IMR-90 (cell line): ENCODE data around the gene COL27A1. TPM values are rescaled to one million over a fixed set of nuclear protein-coding genes. Genes with fewer than 3 reads are reported as not detected.

ENCODE experiments used
- ATAC-seq: fragments of 200-7000 bp; cut with Tn5 transposase; 2 replicates; pipeline ENCODE4 v1.9.1; 2020; ENCODE audit warnings: low read depth, mild to moderate bottlenecking, moderate library complexity
- BruUV-seq: library from RNA; stranded (reverse); fragments of 400-500 nt; replicated peaks from 2 replicates; lab custom pipeline; 2021; lab: Mats Ljungman, UMichigan
- CTCF ChIA-PET: fragments of 300-600 bp; formaldehyde crosslinking; extraction: SDS; loops from one replicate; lab custom pipeline; 2021; ENCODE audit warnings: antibody characterized with exemption; lab: Yijun Ruan, JAX
- POLR2A ChIA-PET: fragments of 300-600 bp; sonication (Branson Sonifier 250); formaldehyde crosslinking; loops from one replicate; lab custom pipeline; 2022; ENCODE audit warnings: antibody characterized with exemption; ENCODE audit not compliant: unreplicated experiment; lab: Charles Lee
- DNase-seq: peaks from one replicate; pipeline ENCODE4 v3.0.0; 2013
- H2AFZ ChIP-seq: replicated peaks from 2 replicates; pipeline ENCODE3; 2013; ENCODE audit warnings: low read length, mild to moderate bottlenecking; ENCODE audit not compliant: poor library complexity
- H2AK5ac ChIP-seq: 2 replicates; pipeline ENCODE4 v1.6.1; 2013; ENCODE audit warnings: low read depth, low read length, inconsistent platforms
- H2AK9ac ChIP-seq: replicated peaks from 2 replicates; pipeline ENCODE3; 2013; ENCODE audit warnings: mild to moderate bottlenecking, low read depth, low read length, moderate library complexity; ENCODE audit not compliant: poor library complexity
- H2BK120ac ChIP-seq: 2 replicates; pipeline ENCODE4 v1.6.1; 2013; ENCODE audit warnings: low read depth, low read length, inconsistent platforms
- H2BK15ac ChIP-seq: 3 replicates; pipeline ENCODE4 v1.6.1; 2013; ENCODE audit warnings: low read depth, low read length, inconsistent platforms
- H2BK20ac ChIP-seq: 2 replicates; pipeline ENCODE4 v1.6.1; 2013; ENCODE audit warnings: low read depth, mild to moderate bottlenecking, inconsistent platforms, low read length, moderate library complexity
- H2BK5ac ChIP-seq: 2 replicates; pipeline ENCODE4 v1.6.1; 2013; ENCODE audit warnings: mild to moderate bottlenecking, low read depth, low read length, inconsistent platforms; ENCODE audit not compliant: poor library complexity, severe bottlenecking
- H3K14ac ChIP-seq: replicated peaks from 2 replicates; pipeline ENCODE4 v1.6.1; 2013; ENCODE audit warnings: low read depth, low read length, inconsistent platforms
- H3K18ac ChIP-seq: 2 replicates; pipeline ENCODE4 v1.6.1; 2013; ENCODE audit warnings: low read depth, low read length, control low read depth
- H3K23ac ChIP-seq: 2 replicates; pipeline ENCODE4 v1.6.1; 2013; ENCODE audit warnings: low read depth, low read length, inconsistent platforms
- H3K27ac ChIP-seq: 2 replicates; pipeline ENCODE4 v1.5.1; 2013; ENCODE audit warnings: mild to moderate bottlenecking, control low read depth, low read length; ENCODE audit not compliant: insufficient read depth
- H3K27me3 ChIP-seq: 2 replicates; pipeline ENCODE4 v1.6.1; 2013; ENCODE audit warnings: low read length; ENCODE audit not compliant: control insufficient read depth, insufficient read depth
- H3K36me3 ChIP-seq: 2 replicates; pipeline ENCODE4 v1.6.1; 2013; ENCODE audit warnings: low read length, mixed read lengths; ENCODE audit not compliant: control insufficient read depth, insufficient read depth
- H3K4ac ChIP-seq: 2 replicates; pipeline ENCODE4 v1.6.1; 2013; ENCODE audit warnings: low read depth, low read length, inconsistent platforms
- H3K4me1 ChIP-seq: 2 replicates; pipeline ENCODE4 v1.6.1; 2013; ENCODE audit warnings: low read length, mixed read lengths; ENCODE audit not compliant: control insufficient read depth, insufficient read depth
- H3K4me2 ChIP-seq: 2 replicates; pipeline ENCODE4 v1.6.1; 2013; ENCODE audit warnings: low read depth, mild to moderate bottlenecking, control low read depth, low read length, moderate library complexity
- H3K4me3 ChIP-seq: 2 replicates; pipeline ENCODE4 v1.5.1; 2013; ENCODE audit warnings: low read depth, mild to moderate bottlenecking, control low read depth, low read length, moderate library complexity; ENCODE audit not compliant: insufficient read depth
- H3K56ac ChIP-seq: 2 replicates; pipeline ENCODE4 v1.6.1; 2013; ENCODE audit warnings: low read length, inconsistent platforms; ENCODE audit not compliant: insufficient read depth; ENCODE audit errors: extremely low read depth
- H3K79me1 ChIP-seq, 2 experiments: 2 replicates each; pipeline ENCODE4 v1.6.1; 2013; ENCODE audit warnings: low read length in 2 of 2, inconsistent platforms in 1 of 2, low read depth in 1 of 2
- H3K9ac ChIP-seq: 2 replicates; pipeline ENCODE4 v1.6.1; 2013; ENCODE audit warnings: low read depth, low read length, control low read depth
- H3K9me1 ChIP-seq: 2 replicates; pipeline ENCODE4 v1.6.1; 2013; ENCODE audit warnings: low read length, inconsistent platforms; ENCODE audit not compliant: insufficient read depth
- H3K9me3 ChIP-seq: 2 replicates; pipeline ENCODE4 v1.6.1; 2013; ENCODE audit warnings: low read length; ENCODE audit not compliant: control insufficient read depth, insufficient read depth
- H4K20me1 ChIP-seq: 2 replicates; pipeline ENCODE4 v1.6.1; 2013; ENCODE audit warnings: low read length, inconsistent platforms; ENCODE audit not compliant: insufficient read depth
- H4K5ac ChIP-seq: 2 replicates; pipeline ENCODE4 v1.6.1; 2013; ENCODE audit warnings: mild to moderate bottlenecking, low read depth, low read length, control low read depth
- H4K8ac ChIP-seq, 2 experiments: 2 replicates each; pipeline ENCODE4 v1.6.1; 2013; ENCODE audit warnings: low read depth in 2 of 2, low read length in 2 of 2, control low read depth in 1 of 2, inconsistent platforms in 1 of 2
- H4K91ac ChIP-seq: 2 replicates; pipeline ENCODE4 v1.6.1; 2013; ENCODE audit warnings: low read depth, low read length, inconsistent platforms; ENCODE audit not compliant: insufficient read depth
- CTCF ChIP-seq: conservative IDR thresholded peaks from 2 replicates; pipeline ENCODE4 v1.5.1; 2012; ENCODE audit warnings: mild to moderate bottlenecking, low read depth, low read length, improper control_type of control experiment
- FOS ChIP-seq: fragments of 150-350 bp; IDR thresholded peaks from 2 replicates; pipeline ENCODE4 v1.6.1; 2016; ENCODE audit warnings: low read depth, low read length
- MAFK ChIP-seq: IDR thresholded peaks from 2 replicates; pipeline ENCODE4 v1.6.1; 2012; ENCODE audit warnings: low read depth, low read length, improper control_type of control experiment
- RAD21 ChIP-seq: IDR thresholded peaks from 2 replicates; pipeline ENCODE4 v1.6.1; 2012; ENCODE audit warnings: low read length, improper control_type of control experiment
- WGBS, 2 experiments: methylation state at CpG; one replicate each; pipeline versions ENCODE4 v1.1.5 to v1.1.7; 2013; ENCODE audit warnings: missing lambda C conversion rate in 2 of 2; ENCODE audit not compliant: insufficient read length in 1 of 2; ENCODE audit errors: extremely low coverage in 2 of 2; 5-methylcytosine and 5-hydroxymethylcytosine counted together
- dilution Hi-C: fragments of 300-500 bp; cut with HindIII; formaldehyde crosslinking; loops from one replicate; pipeline ENCODE4 v1.14.3; 2018; ENCODE audit warnings: low sequenced_read_pairs; ENCODE audit not compliant: unreplicated experiment
- in situ Hi-C: fragments of 300-500 bp; cut with MboI; formaldehyde crosslinking; loops from 3 replicates; pipeline ENCODE4 v1.14.3; 2019; ENCODE audit warnings: low sequenced_read_pairs, inconsistent platforms, mixed read lengths
- intact Hi-C: fragments of 100-400 bp; cut with micrococcal nuclease; formaldehyde crosslinking; loops from 2 replicates; pipeline ENCODE4 v1.10.0; 2022
- polyA plus RNA-seq, 3 experiments: library from polyadenylated mRNA; depleted of rRNA; stranded (reverse); fragments of >200 nt; gene quantifications; 2 replicates each; pipeline ENCODE4 v1.2.3, GENCODE V29; 2012; ENCODE audit warnings: low replicate concordance in 1 of 3
- total RNA-seq: library from RNA; depleted of rRNA; stranded (reverse); fragments of >200 nt; gene quantifications from 2 replicates; pipeline ENCODE4 v1.2.3, GENCODE V29; 2012

The COL27A1 gene
- total and polyA plus RNA-seq, 2 of the 4 experiments (the other 2 are of a cell fraction) = 3.2 to 18.3 TPM

GRCh38 chr9:114121227-114122135 is 33.9 kb upstream of the COL27A1 start:
- H3K4me2 ChIP-seq = no peak overlapping the region

More at GRCh38 chr9:114121227-114122135, 33.9 kb upstream of the COL27A1 start:
- Histone ChIP-seq H3K79me1 (no peaks in the 10 kb centered on the region), H2AFZ (no peak overlapping the region), H4K8ac (no peak overlapping the region), H2AK9ac (no peak overlapping the region), H3K56ac (no peak overlapping the region), H3K36me3 (no peaks in the 10 kb centered on the region), H3K9ac (no peak overlapping the region), H3K4me1 (no peaks in the 10 kb centered on the region), H2AK5ac (no peak overlapping the region), H3K18ac (no peak overlapping the region), H3K9me1 (no peaks in the 10 kb centered on the region), H2BK15ac (no peak overlapping the region), H2BK20ac (no peak overlapping the region), H4K5ac (no peak overlapping the region), H4K20me1 (no peaks in the 10 kb centered on the region), H2BK5ac (no peak overlapping the region), H3K9me3 (0 out of 2 replicates have a peak, but pooled peaks cover 2% of the 10 kb centered on the region), H3K27ac (no peak overlapping the region), H2BK120ac (no peak overlapping the region), H3K14ac (no peak overlapping the region), H3K23ac (no peak overlapping the region), H4K91ac (no peak overlapping the region), H3K4me3 (no peak overlapping the region), H3K27me3 (peaks cover 71% of the 10 kb centered on the region), H3K4ac (no peak overlapping the region)
- in situ Hi-C loops = no loop called here
- no peak for DNase-seq
- intact Hi-C loops = no loop called here
- no peak for ATAC-seq
- TF ChIP-seq FOS = no peak
- no peak for TF ChIP-seq CTCF
- TF ChIP-seq MAFK = peak; percentile 54
- no peak for TF ChIP-seq RAD21
- ChIA-PET POLR2A (no interaction called here), CTCF (no interaction called here)
- dilution Hi-C loops = no loop called here
- BruUV-seq = no TSS peak
- 40% methylated on average over 3 of the region's 16 CpGs; no CpG with 5 or more reads in 1 of the 2 experiments for WGBS, 2 experiments
